ENCODE results near the gene SRCAP.

SRCAP gene

DNA sequence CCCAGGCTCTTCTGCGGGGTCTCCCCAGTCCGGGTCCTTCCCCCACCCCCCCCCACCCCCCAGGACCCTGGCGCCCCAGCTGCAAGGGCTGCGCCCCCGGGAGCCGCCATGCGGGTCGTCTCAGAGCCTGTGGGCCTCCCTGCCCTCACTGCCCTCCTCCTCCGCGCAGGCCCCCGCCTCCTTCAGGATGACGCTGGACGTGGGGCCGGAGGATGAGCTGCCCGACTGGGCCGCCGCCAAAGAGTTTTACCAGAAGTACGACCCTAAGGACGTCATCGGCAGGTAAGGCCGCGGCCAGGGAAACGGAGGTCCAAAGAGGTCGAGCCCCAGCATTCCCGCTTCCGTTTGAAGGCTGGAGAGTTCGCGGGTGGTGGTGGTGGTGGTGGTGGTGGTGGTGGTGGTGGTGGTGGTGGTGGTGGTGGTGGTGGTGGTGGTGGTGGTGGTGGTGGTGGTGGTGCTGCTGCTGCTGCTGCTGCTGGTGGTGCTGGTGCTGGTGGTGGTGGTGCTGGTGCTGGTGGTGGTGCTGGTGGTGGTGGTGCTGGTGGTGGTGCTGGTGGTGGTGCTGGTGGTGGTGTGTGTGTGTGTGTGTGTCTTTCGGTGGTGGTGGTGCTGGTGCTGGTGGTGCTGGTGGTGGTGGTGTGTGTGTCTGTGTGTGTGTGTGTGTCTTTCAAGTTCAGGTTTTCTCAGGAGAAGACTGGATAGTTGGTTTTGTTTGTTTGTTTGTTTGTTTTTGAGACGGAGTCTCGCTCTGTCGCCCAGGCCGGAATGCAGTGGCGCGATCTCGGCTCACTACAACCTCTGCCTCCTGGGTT is 49.9 kb downstream of the SRCAP start:
- DNase-seq (ENCODE audit: extremely low spot score), result peak; percentile 56
- TF ChIP-seq, protein P1, sequence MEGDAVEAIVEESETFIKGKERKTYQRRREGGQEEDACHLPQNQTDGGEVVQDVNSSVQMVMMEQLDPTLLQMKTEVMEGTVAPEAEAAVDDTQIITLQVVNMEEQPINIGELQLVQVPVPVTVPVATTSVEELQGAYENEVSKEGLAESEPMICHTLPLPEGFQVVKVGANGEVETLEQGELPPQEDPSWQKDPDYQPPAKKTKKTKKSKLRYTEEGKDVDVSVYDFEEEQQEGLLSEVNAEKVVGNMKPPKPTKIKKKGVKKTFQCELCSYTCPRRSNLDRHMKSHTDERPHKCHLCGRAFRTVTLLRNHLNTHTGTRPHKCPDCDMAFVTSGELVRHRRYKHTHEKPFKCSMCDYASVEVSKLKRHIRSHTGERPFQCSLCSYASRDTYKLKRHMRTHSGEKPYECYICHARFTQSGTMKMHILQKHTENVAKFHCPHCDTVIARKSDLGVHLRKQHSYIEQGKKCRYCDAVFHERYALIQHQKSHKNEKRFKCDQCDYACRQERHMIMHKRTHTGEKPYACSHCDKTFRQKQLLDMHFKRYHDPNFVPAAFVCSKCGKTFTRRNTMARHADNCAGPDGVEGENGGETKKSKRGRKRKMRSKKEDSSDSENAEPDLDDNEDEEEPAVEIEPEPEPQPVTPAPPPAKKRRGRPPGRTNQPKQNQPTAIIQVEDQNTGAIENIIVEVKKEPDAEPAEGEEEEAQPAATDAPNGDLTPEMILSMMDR (IDR thresholded peaks at IDR 0.05; ENCODE audit: control extremely low read depth, extremely low read depth, low read depth, missing control alignments), result no peak
- POLR2A ChIA-PET, result interaction anchor here (0.6 to 1.6 kb wide), 4 partner anchors 11 to 85 kb away, joined by 3 to 7 read pairs (median 4); no protein-coding TSS in a partner anchor
- CTCF ChIA-PET, result interaction anchor here (1.0 to 2.0 kb wide), 8 partner anchors 11 to 193 kb away, joined by 3 to 7 read pairs (median 3); no protein-coding TSS in a partner anchor

DNA sequence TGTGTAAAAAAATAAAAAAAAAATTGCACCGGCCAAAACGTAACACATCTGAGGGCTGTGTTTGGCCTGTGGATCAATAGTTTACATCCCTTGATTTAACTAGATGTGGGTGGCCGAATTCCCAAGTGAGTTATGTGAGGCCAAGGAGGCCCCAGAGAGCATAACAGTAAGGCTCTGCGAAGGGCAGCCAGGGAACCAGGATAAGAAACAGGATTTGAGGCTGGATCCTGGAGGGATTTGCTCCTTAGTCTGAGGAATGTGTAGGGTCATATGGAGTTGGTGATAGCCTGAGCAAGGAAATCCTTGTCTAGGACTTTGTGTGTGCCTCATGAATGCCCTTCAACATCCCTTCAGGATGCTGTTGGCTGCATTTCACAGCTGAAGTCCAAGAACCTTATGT is 51.2 kb downstream of the SRCAP start:
- POLR2A ChIA-PET, result no interaction called here
- no peak for DNase-seq (ENCODE audit: extremely low spot score)
- CTCF ChIA-PET, result interaction anchor here (0.8 to 1.8 kb wide), 5 partner anchors 9 to 105 kb away, joined by 3 read pairs; no protein-coding TSS in a partner anchor
- TF ChIP-seq, protein P1 (IDR thresholded peaks at IDR 0.05; ENCODE audit: control extremely low read depth, extremely low read depth, low read depth, missing control alignments), result no peak

DNA sequence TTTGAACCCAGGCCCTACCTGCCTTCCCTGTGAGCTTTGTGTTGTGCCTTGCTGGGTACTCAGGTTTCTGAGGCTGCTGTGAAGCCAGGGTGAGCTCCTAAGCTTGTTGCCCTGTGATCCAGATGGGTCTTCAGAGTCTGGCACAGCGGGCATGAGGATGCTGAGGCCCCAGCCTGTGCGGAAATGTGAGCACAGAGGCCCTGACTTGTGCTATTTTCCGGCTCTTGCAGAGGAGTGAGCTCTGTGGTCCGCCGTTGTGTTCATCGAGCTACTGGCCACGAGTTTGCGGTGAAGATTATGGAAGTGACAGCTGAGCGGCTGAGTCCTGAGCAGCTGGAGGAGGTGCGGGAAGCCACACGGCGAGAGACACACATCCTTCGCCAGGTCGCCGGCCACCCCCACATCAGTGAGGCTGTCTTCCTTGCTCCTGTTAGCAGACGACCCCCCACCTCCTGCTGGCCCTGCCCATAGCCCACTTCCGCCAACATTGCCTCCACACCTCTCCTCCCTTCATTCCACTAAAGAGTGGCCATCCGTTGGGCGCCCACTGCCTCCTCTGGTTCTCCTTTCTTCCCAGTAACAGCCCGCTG is 52.0 kb downstream of the SRCAP start:
- POLR2A ChIA-PET, result no interaction called here
- DNase-seq (ENCODE audit: extremely low spot score), result no peak
- CTCF ChIA-PET, result interaction anchor here (0.8 to 1.7 kb wide), 5 partner anchors 9 to 104 kb away, joined by 3 to 6 read pairs (median 3); no protein-coding TSS in a partner anchor
- TF ChIP-seq, protein P1 (IDR thresholded peaks at IDR 0.05; ENCODE audit: control extremely low read depth, extremely low read depth, low read depth, missing control alignments), result no peak

DNA sequence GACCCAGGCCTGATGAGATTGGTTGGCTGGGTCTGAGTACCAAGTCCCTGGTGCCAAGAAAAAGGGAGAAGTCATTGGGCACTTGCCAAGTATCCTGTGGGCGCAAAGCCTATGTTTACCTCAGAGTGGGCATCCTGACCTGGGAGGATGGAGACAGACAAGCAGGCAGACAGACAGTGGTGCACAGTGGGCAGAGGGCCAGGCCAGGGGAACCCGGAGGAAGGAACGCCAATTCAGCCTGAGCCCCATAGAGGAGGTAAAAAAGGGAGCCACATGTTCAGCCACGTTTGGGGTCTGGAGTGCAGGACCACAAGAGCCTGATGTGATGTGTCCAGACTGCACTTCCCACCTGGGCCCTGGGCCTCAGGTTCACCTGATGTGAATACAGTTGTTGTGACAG is 54.6 kb downstream of the SRCAP start:
- ChIA-PET CTCF (interaction anchor here (1.0 kb wide), 1 partner anchor 21 kb away, joined by 5 read pairs; no protein-coding TSS in a partner anchor), POLR2A (no interaction called here)
- TF ChIP-seq, protein P1 (IDR thresholded peaks at IDR 0.05; ENCODE audit: control extremely low read depth, extremely low read depth, low read depth, missing control alignments), result no peak
- no peak for DNase-seq (ENCODE audit: extremely low spot score)

DNA sequence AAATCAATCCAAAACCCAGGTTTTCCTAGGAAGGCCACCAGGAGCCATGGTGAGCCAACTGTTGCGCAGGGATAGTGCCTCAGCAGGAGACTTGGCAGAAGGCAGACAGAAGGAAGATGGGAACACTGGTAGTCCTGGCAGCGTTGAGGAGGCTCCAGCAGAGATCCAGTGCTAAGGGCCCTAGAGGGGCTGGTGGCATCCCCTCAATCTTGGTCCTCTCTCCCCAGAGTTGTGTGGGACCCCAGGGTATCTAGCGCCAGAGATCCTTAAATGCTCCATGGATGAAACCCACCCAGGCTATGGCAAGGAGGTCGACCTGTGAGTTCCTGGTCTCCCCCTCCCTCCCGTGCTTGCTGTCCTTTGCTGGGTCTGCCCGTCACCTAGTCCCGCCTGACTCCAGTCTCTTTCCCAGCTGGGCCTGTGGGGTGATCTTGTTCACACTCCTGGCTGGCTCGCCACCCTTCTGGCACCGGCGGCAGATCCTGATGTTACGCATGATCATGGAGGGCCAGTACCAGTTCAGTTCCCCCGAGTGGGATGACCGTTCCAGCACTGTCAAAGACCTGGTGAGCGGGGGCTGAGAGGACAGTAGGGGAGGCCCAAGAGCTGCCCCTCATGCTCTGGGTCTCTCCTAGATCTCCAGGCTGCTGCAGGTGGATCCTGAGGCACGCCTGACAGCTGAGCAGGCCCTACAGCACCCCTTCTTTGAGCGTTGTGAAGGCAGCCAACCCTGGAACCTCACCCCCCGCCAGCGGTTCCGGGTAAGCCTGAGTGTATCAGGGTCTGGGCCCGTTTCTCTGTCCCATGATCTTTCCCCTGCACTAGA is 57.2 kb downstream of the SRCAP start:
- POLR2A ChIA-PET, result no interaction called here
- DNase-seq (ENCODE audit: extremely low spot score), result no peak
- CTCF ChIA-PET, result no interaction called here
- TF ChIP-seq, protein P1 (IDR thresholded peaks at IDR 0.05; ENCODE audit: control extremely low read depth, extremely low read depth, low read depth, missing control alignments), result no peak

DNA sequence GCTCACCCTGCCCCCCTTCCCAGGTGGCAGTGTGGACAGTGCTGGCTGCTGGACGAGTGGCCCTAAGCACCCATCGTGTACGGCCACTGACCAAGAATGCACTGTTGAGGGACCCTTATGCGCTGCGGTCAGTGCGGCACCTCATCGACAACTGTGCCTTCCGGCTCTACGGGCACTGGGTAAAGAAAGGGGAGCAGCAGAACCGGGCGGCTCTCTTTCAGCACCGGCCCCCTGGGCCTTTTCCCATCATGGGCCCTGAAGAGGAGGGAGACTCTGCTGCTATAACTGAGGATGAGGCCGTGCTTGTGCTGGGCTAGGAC is 57.8 kb downstream of the SRCAP start:
- DNase-seq (ENCODE audit: extremely low spot score), result no peak
- POLR2A ChIA-PET, result no interaction called here
- TF ChIP-seq, protein P1 (IDR thresholded peaks at IDR 0.05; ENCODE audit: control extremely low read depth, extremely low read depth, low read depth, missing control alignments), result no peak
- CTCF ChIA-PET, result no interaction called here

All from GM10248 (cell line).